ENCODE data around the gene RAC3.

GRCh38 chr17:82024859-82025258 is 6.6 kb upstream of the RAC3 start:
- TF ChIP-seq CTCF (IDR thresholded peaks at IDR 0.05): no peak
- no peak for TF ChIP-seq POLR2A (IDR thresholded peaks at IDR 0.05)
- no peak for TF ChIP-seq POLR2AphosphoS5 (IDR thresholded peaks at IDR 0.05)
